GM12874 (cell line): ENCODE data around the gene ANKFN1.

Experiments
- CTCF ChIP-seq: IDR thresholded peaks from 2 replicates; pipeline ENCODE4 v1.5.1; 2011; ENCODE audit warnings: low read depth, mild to moderate bottlenecking, control low read depth, low read length, moderate library complexity; ENCODE audit not compliant: insufficient read depth

ANKFN1 gene

DNA sequence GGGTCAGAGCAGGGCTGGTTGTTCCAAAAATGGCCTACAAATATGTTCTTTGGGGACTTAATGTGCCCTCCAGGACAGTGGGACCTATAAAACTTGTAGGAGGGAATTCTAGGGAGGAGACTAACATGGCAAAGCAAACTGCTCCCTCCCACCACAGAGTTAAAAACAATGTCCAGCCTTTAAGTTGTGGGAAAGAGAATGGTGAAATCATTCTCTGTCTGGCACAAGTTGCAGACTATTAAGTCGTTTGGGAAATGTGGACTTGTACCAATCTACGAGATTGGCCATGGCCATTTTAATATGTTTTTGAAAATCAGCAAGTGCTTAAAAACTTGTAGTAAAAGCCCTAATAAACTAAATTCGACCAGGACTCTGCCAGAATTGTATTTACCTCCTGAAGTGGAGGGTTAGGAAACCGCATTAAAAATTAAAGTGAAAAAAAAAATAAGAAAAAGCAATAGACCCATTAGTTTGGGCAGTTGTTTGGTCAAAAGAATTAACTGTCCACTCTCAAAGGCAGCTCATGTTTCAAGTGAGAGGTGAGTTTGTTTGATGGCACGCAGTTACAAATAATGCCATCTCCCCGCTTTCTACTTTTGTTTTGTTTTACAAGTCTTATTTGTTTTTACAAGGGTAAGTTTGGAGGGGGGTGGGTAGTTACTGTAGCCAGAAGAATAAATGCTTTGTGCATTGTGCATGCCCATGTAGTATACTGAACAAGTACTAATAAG is 32.4 kb downstream of the ANKFN1 start:
- no peak for TF ChIP-seq CTCF

DNA sequence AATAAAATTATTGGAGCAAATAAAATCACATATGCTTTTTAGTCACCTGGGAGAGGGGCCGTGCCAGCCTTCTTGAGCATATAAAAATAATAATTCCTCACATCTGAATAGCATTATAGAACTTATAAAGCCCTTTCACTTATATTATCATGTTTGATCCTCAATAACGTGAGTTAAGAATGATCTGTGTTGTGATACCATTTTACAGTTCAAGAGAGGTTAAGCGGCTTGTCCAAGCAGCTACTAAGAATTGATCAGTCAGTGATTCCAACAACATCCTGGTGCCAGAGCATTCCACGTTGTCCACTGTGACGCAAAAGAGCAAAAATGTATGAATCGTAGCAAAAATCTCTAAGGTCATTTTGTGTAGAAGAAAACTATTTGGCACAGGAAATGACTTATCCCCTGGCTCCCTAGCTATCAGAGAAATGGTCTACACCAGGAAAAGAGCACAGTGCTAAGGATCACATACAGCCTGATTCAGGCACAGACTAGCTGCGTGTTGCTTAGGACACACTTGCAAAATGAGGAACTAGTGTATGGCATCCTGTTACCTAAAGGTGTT is 33.0 kb downstream of the ANKFN1 start:
- TF ChIP-seq CTCF: no peak

DNA sequence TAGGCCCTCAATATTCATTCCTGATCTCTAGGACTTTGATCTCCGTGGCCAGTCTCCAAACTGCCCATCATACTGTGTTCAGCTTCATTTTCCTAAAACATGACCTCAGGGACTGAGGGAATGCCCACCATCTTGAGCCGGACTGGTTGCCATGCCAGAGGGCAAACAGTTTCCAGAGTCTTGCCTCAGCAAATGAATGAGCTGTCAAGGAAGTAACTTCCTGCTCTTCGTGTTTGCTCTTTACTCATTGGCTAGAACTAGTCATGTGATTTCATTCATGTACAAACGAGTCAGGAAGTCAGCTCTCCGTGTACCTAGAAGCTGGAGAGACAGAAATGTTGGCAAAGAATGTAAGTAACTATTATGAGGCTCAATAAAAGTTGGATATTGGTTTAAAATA is 50.2 kb downstream of the ANKFN1 start:
- no peak for TF ChIP-seq CTCF

DNA sequence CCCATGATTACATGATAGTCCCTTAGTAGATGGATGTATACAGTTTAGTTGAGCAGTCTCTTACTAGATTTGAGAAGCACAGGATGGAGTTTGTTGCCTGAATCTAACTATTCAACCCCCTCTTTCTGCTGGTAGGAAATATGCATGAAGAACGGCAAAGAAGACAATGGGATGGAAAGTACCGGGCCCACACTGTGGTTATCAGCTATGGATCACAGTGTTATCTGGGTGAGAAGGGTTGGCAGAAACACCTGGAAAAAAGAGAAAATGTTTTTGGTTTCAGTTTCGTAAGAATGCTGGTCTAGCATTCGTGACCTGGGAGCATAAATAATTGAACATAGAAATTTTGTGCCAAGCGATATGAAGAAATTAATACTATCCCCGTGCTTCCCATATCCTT is 53.1 kb downstream of the ANKFN1 start:
- TF ChIP-seq CTCF: no peak

GRCh38 chr17:56213031-56213430 is 59.8 kb downstream of the ANKFN1 start:
- TF ChIP-seq CTCF: no peak

DNA sequence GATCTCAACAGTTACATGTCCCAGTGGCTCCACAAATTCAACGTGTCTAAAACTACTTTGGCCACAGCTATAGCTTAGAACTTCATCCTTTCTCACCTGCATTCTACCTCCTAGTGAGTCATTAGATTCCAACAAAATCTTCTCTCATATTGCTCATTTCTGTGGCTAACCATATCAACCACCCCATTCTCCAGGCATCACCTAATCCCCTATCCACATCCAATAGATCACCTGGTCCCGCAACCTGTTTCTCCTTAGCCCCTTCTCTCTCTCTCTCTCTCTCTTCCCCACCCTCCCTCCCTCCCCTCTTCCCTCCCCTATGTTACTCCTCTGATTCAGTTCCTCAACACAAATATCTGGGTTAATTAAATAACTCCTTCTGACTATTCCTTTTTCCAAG is 64.6 kb downstream of the ANKFN1 start:
- no peak for TF ChIP-seq CTCF

DNA sequence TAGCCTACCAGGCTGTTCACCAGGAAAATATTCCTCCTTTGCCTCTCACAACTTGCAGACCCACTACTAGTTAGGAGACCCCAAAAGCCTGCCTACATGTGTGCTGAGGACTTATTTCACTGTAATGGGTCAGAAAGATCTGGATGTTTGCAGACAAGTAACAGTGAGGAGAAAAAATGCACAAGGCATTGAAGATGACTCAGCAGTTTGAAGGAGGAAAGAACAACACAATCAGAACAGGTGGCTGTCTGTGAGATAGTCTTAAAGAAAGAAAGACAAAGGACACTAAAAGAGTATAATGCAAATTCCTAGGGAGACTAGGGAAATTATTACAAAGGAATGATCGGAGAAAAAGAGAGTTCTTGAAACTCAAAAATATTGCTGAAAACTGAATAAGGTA is 69.0 kb downstream of the ANKFN1 start:
- no peak for TF ChIP-seq CTCF
